ENCODE results near the gene CPED1.

The CPED1 gene

GRCh38 chr7:121331574-121331973 is 343.1 kb downstream of the CPED1 start:
- no peak overlapping the region for H3K9ac ChIP-seq
- peaks cover 2% of the 10 kb centered on the region for H3K4me1 ChIP-seq
- no peaks in the 10 kb centered on the region for H3K36me3 ChIP-seq (ENCODE audit: control insufficient read depth, insufficient read depth, low read length)
- no peaks in the 10 kb centered on the region for H3K27me3 ChIP-seq (ENCODE audit: control insufficient read depth, insufficient read depth, low read length)
- no peak overlapping the region for H3K4me2 ChIP-seq (ENCODE audit: low read length)
- no peaks in the 10 kb centered on the region for H3K79me2 ChIP-seq
- no peaks in the 10 kb centered on the region for H3K9me3 ChIP-seq (ENCODE audit: control insufficient read depth, low read length)
- no peak overlapping the region for H3K4me3 ChIP-seq (ENCODE audit: low read depth, low read length)
- H3K27ac ChIP-seq, result no peak overlapping the region
- TF ChIP-seq, protein P1, sequence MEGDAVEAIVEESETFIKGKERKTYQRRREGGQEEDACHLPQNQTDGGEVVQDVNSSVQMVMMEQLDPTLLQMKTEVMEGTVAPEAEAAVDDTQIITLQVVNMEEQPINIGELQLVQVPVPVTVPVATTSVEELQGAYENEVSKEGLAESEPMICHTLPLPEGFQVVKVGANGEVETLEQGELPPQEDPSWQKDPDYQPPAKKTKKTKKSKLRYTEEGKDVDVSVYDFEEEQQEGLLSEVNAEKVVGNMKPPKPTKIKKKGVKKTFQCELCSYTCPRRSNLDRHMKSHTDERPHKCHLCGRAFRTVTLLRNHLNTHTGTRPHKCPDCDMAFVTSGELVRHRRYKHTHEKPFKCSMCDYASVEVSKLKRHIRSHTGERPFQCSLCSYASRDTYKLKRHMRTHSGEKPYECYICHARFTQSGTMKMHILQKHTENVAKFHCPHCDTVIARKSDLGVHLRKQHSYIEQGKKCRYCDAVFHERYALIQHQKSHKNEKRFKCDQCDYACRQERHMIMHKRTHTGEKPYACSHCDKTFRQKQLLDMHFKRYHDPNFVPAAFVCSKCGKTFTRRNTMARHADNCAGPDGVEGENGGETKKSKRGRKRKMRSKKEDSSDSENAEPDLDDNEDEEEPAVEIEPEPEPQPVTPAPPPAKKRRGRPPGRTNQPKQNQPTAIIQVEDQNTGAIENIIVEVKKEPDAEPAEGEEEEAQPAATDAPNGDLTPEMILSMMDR (IDR thresholded peaks at IDR 0.05), result no peak
- no peak overlapping the region for H2AFZ ChIP-seq

DNA sequence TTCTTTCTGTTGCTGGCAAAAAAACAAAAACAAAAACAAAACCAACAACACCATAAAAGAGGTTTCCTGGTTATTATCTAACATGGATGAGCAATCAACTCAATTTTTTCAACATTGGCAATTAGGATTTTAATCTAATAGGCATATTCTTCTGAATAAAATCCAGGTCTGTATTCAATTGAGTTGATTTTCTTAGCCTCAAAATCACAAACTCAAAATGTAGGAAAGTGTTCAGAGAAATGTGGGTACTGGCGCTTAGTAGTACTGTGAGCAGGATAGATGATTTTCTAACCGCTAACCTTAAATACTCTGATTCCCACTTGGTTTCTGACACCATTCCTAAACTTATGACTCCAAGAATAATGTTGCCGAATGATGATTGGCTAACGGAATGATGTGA is 345.9 kb downstream of the CPED1 start:
- no peaks in the 10 kb centered on the region for H3K27me3 ChIP-seq (ENCODE audit: control insufficient read depth, insufficient read depth, low read length)
- H2AFZ ChIP-seq, result no peak overlapping the region
- H3K9me3 ChIP-seq (ENCODE audit: control insufficient read depth, low read length), result no peaks in the 10 kb centered on the region
- no peaks in the 10 kb centered on the region for H3K36me3 ChIP-seq (ENCODE audit: control insufficient read depth, insufficient read depth, low read length)
- peaks cover 2% of the 10 kb centered on the region for H3K4me1 ChIP-seq
- H3K4me2 ChIP-seq (ENCODE audit: low read length), result no peak overlapping the region
- no peaks in the 10 kb centered on the region for H3K79me2 ChIP-seq
- no peak overlapping the region for H3K4me3 ChIP-seq (ENCODE audit: low read depth, low read length)
- no peak overlapping the region for H3K27ac ChIP-seq
- TF ChIP-seq, protein P1 (IDR thresholded peaks at IDR 0.05), result no peak
- H3K9ac ChIP-seq, result no peak overlapping the region

- TF ChIP-seq, protein P1 (IDR thresholded peaks at IDR 0.05), result no peak
- no peaks in the 10 kb centered on the region for H3K27me3 ChIP-seq (ENCODE audit: control insufficient read depth, insufficient read depth, low read length)
Observed at GRCh38 chr7:121334875-121335648, 346.6 kb downstream of the CPED1 start.

DNA sequence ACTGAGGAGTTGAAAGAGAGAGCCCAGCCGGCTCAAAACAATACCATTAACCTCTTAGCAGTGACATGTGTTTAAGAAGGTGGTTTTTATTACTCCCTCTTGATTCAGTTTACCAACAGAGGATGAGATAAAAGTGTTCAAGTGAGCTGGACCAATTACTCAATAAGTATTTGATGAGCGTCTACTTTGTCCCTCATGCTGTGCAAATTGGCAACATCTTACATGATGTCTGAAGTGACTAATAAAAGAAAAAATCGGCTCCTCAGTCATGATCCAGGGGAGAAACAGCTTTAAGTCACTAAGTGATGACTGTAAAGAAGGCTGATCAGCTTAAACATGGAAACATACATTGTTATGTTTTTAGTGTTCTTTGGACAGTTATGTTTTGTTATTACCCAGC is 348.1 kb downstream of the CPED1 start:
- Histone ChIP-seq H3K4me1 (no peaks in the 10 kb centered on the region), H3K9me3 (ENCODE audit: control insufficient read depth, low read length) (no peaks in the 10 kb centered on the region), H2AFZ (no peak overlapping the region), H3K4me3 (ENCODE audit: low read depth, low read length) (no peak overlapping the region), H3K79me2 (no peaks in the 10 kb centered on the region), H3K4me2 (ENCODE audit: low read length) (no peak overlapping the region), H3K9ac (no peak overlapping the region), H3K27me3 (ENCODE audit: control insufficient read depth, insufficient read depth, low read length) (no peaks in the 10 kb centered on the region), H3K36me3 (ENCODE audit: control insufficient read depth, insufficient read depth, low read length) (no peaks in the 10 kb centered on the region), H3K27ac (no peak overlapping the region)
- TF ChIP-seq, protein P1 (IDR thresholded peaks at IDR 0.05), result no peak

More at GRCh38 chr7:121334875-121335648, 346.6 kb downstream of the CPED1 start:
- no peaks in the 10 kb centered on the region for H3K36me3 ChIP-seq (ENCODE audit: control insufficient read depth, insufficient read depth, low read length)
- H3K4me2 ChIP-seq (ENCODE audit: low read length), result no peak overlapping the region
- H3K9me3 ChIP-seq (ENCODE audit: control insufficient read depth, low read length), result no peaks in the 10 kb centered on the region
- no peaks in the 10 kb centered on the region for H3K79me2 ChIP-seq
- no peak overlapping the region for H3K27ac ChIP-seq
- H3K4me3 ChIP-seq (ENCODE audit: low read depth, low read length), result no peak overlapping the region
- no peaks in the 10 kb centered on the region for H3K4me1 ChIP-seq
- H2AFZ ChIP-seq, result no peak overlapping the region
- no peak overlapping the region for H3K9ac ChIP-seq

DNA sequence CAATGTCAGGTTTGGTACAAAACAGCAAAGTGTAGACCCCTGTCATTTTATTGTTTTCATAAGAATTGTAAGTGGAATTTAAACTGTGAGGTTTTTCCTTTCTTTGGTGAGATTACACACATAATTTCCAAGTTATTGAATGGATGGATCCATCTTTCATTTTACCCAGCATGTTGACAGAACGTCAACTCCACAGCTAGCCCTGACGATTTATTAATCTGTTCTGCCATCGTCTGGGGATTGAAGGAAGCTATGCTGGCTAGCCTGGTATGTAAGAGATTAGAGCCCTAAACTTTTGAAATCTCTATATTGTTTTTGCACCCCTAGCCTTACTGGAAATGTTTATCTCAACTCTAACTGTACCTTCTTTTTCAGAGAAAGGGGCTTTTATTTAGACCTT is 348.9 kb downstream of the CPED1 start:
- no peaks in the 10 kb centered on the region for H3K27me3 ChIP-seq (ENCODE audit: control insufficient read depth, insufficient read depth, low read length)
- no peaks in the 10 kb centered on the region for H3K36me3 ChIP-seq (ENCODE audit: control insufficient read depth, insufficient read depth, low read length)
- no peak overlapping the region for H3K4me3 ChIP-seq (ENCODE audit: low read depth, low read length)
- no peak overlapping the region for H3K9ac ChIP-seq
- no peaks in the 10 kb centered on the region for H3K9me3 ChIP-seq (ENCODE audit: control insufficient read depth, low read length)
- H3K79me2 ChIP-seq, result no peaks in the 10 kb centered on the region
- H3K4me2 ChIP-seq (ENCODE audit: low read length), result no peak overlapping the region
- H3K4me1 ChIP-seq, result no peaks in the 10 kb centered on the region
- H3K27ac ChIP-seq, result no peak overlapping the region
- H2AFZ ChIP-seq, result no peak overlapping the region
- TF ChIP-seq, protein P1 (IDR thresholded peaks at IDR 0.05), result no peak
